H9 (cell line): ENCODE data around the gene DLEC1. TPM values are rescaled to one million over a fixed set of nuclear protein-coding genes. Genes with fewer than 3 reads are reported as not detected.

Experiments used
- DNase-seq: peaks from one replicate; pipeline ENCODE4 v3.0.0-alpha.2; 2017
- H2AFZ ChIP-seq: one replicate; pipeline ENCODE4 v1.6.1; 2013; ENCODE audit warnings: mild to moderate bottlenecking, low read length, control low read depth, moderate library complexity
- H2AK5ac ChIP-seq: 2 replicates; pipeline ENCODE4 v1.6.1; 2013; ENCODE audit warnings: low read length, control low read depth, mixed read lengths; ENCODE audit not compliant: insufficient read length
- H2BK120ac ChIP-seq: one replicate; pipeline ENCODE4 v1.6.1; 2013; ENCODE audit warnings: low read depth, mild to moderate bottlenecking, low read length, control low read depth, inconsistent platforms; ENCODE audit not compliant: poor library complexity, severe bottlenecking
- H2BK12ac ChIP-seq: 2 replicates; pipeline ENCODE4 v1.6.1; 2013; ENCODE audit warnings: low read length, control low read depth, mixed read lengths, low read depth; ENCODE audit not compliant: insufficient read length
- H2BK15ac ChIP-seq: 2 replicates; pipeline ENCODE4 v1.6.1; 2013; ENCODE audit warnings: low read depth, low read length, control low read depth
- H2BK20ac ChIP-seq: one replicate; pipeline ENCODE4 v1.6.1; 2013; ENCODE audit warnings: low read depth, mild to moderate bottlenecking, low read length, control low read depth, inconsistent platforms; ENCODE audit not compliant: poor library complexity, severe bottlenecking
- H2BK5ac ChIP-seq: 2 replicates; pipeline ENCODE4 v1.6.1; 2013; ENCODE audit warnings: low read length, control low read depth, mixed read lengths; ENCODE audit not compliant: insufficient read length
- H3K14ac ChIP-seq: 2 replicates; pipeline ENCODE4 v1.6.1; 2013; ENCODE audit warnings: low read length, control low read depth; ENCODE audit not compliant: insufficient read depth
- H3K18ac ChIP-seq: 2 replicates; pipeline ENCODE4 v1.6.1; 2013; ENCODE audit warnings: low read depth, mild to moderate bottlenecking, mixed read lengths, low read length, control low read depth; ENCODE audit not compliant: insufficient read length
- H3K23ac ChIP-seq: 2 replicates; pipeline ENCODE4 v1.6.1; 2013; ENCODE audit warnings: low read length, control low read depth, mixed read lengths, low read depth; ENCODE audit not compliant: insufficient read length
- H3K23me2 ChIP-seq: 2 replicates; pipeline ENCODE4 v1.6.1; 2013; ENCODE audit warnings: low read depth, mild to moderate bottlenecking, mixed read lengths, low read length, control low read depth; ENCODE audit not compliant: insufficient read length, poor library complexity, severe bottlenecking
- H3K27ac ChIP-seq: 2 replicates; pipeline ENCODE4 v1.5.1; 2013; ENCODE audit warnings: low read length, control low read depth, mixed read lengths, low read depth; ENCODE audit not compliant: insufficient read length
- H3K27me3 ChIP-seq: 2 replicates; pipeline ENCODE4 v1.6.1; 2013; ENCODE audit warnings: low read length, control low read depth, inconsistent platforms; ENCODE audit not compliant: insufficient read depth
- H3K4ac ChIP-seq: 2 replicates; pipeline ENCODE4 v1.6.1; 2013; ENCODE audit warnings: low read depth, mild to moderate bottlenecking, control low read depth, inconsistent platforms, low read length, moderate library complexity
- H3K4me1 ChIP-seq: 2 replicates; pipeline ENCODE4 v1.6.1; 2013; ENCODE audit warnings: low read length, control low read depth, inconsistent platforms; ENCODE audit not compliant: insufficient read depth
- H3K4me2 ChIP-seq: 2 replicates; pipeline ENCODE4 v1.6.1; 2013; ENCODE audit warnings: low read length, control low read depth, mixed read lengths; ENCODE audit not compliant: insufficient read length, insufficient read depth
- H3K56ac ChIP-seq: 2 replicates; pipeline ENCODE4 v1.6.1; 2013; ENCODE audit warnings: low read depth, mild to moderate bottlenecking, mixed read lengths, low read length, control low read depth; ENCODE audit not compliant: insufficient read length
- H3K79me1 ChIP-seq: 2 replicates; pipeline ENCODE4 v1.6.1; 2013; ENCODE audit warnings: low read depth, mild to moderate bottlenecking, moderate library complexity, low read length, control low read depth, inconsistent platforms; ENCODE audit not compliant: insufficient read depth, poor library complexity, severe bottlenecking
- H3K79me2 ChIP-seq: 2 replicates; pipeline ENCODE4 v1.6.1; 2013; ENCODE audit warnings: low read length, control low read depth, inconsistent platforms; ENCODE audit not compliant: insufficient read depth
- H3K9ac ChIP-seq: 2 replicates; pipeline ENCODE4 v1.6.1; 2013; ENCODE audit warnings: low read length, control low read depth, mixed read lengths; ENCODE audit not compliant: insufficient read length; ENCODE audit errors: extremely low read depth
- H3K9me3 ChIP-seq: one replicate; pipeline ENCODE4 v1.6.1; 2013; ENCODE audit warnings: low read depth, low read length, inconsistent platforms; ENCODE audit not compliant: control insufficient read depth
- H3T11ph ChIP-seq: one replicate; pipeline ENCODE4 v1.6.1; 2013; ENCODE audit warnings: mild to moderate bottlenecking, low read length, control low read depth, inconsistent platforms
- H4K20me1 ChIP-seq: one replicate; pipeline ENCODE4 v1.6.1; 2013; ENCODE audit not compliant: control insufficient read depth, insufficient read length, insufficient read depth
- H4K5ac ChIP-seq: 2 replicates; pipeline ENCODE4 v1.6.1; 2013; ENCODE audit warnings: low read depth, mild to moderate bottlenecking, mixed read lengths, low read length, control low read depth; ENCODE audit not compliant: insufficient read length
- H4K8ac ChIP-seq: replicated peaks from 2 replicates; pipeline ENCODE4 v1.6.1; 2013; ENCODE audit warnings: low read length, control low read depth, mixed read lengths, low read depth; ENCODE audit not compliant: insufficient read length
- H4K91ac ChIP-seq: 2 replicates; pipeline ENCODE4 v1.6.1; 2013; ENCODE audit warnings: low read depth, mild to moderate bottlenecking, moderate library complexity, mixed read lengths, low read length, control low read depth; ENCODE audit not compliant: insufficient read length
- H3K27ac Mint-ChIP-seq, 3 experiments: 2 replicates in 2 of 3; 3 replicates in 1 of 3; pipeline ENCODE4 v1.8.0; 2020 to 2021; ENCODE audit warnings: mixed read lengths in 3 of 3, mild to moderate bottlenecking in 1 of 3, moderate library complexity in 1 of 3
- H3K27me3 Mint-ChIP-seq: 2 replicates; pipeline ENCODE4 v1.8.0; 2021; ENCODE audit warnings: low read depth, mild to moderate bottlenecking, moderate library complexity, mixed read lengths
- H3K36me3 Mint-ChIP-seq, 3 experiments: 2 replicates in 2 of 3; 3 replicates in 1 of 3; pipeline ENCODE4 v1.8.0; 2020 to 2021; ENCODE audit warnings: low read depth in 3 of 3, mixed read lengths in 3 of 3; ENCODE audit not compliant: insufficient read depth in 1 of 3
- H3K4me1 Mint-ChIP-seq, 2 experiments: 2 replicates each; pipeline ENCODE4 v1.8.0; 2020; ENCODE audit warnings: mixed read lengths in 2 of 2
- H3K4me3 Mint-ChIP-seq, 2 experiments: 2 replicates in 1 of 2; 3 replicates in 1 of 2; pipeline ENCODE4 v1.8.0; 2020 to 2021; ENCODE audit warnings: mild to moderate bottlenecking in 2 of 2, mixed read lengths in 2 of 2, moderate library complexity in 1 of 2
- H3K9me3 Mint-ChIP-seq, 2 experiments: 2 replicates in 1 of 2; 3 replicates in 1 of 2; pipeline ENCODE4 v1.8.0; 2020; ENCODE audit warnings: mild to moderate bottlenecking in 2 of 2, mixed read lengths in 2 of 2, moderate library complexity in 1 of 2
- WGBS: extraction: QIAGEN DNeasy Blood & Tissue Kit; methylation state at CpG from one replicate; pipeline ENCODE4 v1.1.7; 2013; ENCODE audit warnings: missing lambda C conversion rate, low lambda C conversion rate, mixed read lengths; ENCODE audit not compliant: insufficient read length; ENCODE audit errors: extremely low coverage; 5-methylcytosine and 5-hydroxymethylcytosine counted together
- total RNA-seq: library from RNA; stranded (reverse); gene quantifications from 2 replicates; pipeline ENCODE4 v1.2.1, GENCODE V29; 2021
- TF ChIP-seq, protein P1 (sequence below): fragments of 200-600 bp; sonication (generic); conservative IDR thresholded peaks from 3 replicates; pipeline ENCODE4 v1.8.0; 2021; ENCODE audit warnings: antibody characterized with exemption, mild to moderate bottlenecking

DLEC1 gene
- total RNA-seq, 1 experiment from 2014 or later = 2.1 TPM

DNA sequence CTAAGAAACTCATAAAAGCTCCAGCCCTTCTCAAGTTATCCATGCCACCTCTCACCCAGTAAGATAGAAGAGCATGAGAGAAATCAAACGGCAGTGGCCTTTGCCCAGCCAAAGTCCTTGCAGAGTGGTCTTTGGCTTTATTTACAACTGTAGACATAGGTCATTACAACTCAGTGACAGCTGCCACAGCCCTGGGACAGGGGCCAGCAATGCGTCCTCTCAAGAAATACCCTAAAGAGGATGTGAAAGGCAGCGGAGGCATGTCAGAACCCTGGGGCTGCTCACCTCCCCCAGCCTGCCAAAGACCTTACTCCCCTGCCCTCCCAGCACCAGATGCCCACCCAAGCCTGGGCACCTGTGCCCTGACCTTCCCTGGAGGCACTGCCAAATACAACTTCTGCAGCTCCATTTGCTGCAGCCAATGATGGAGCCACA is 91.6 kb downstream of the DLEC1 start:
- no peak overlapping the region for H3K4me2 ChIP-seq
- no peak overlapping the region for H2BK20ac ChIP-seq
- no peaks in the 10 kb centered on the region for H3K9me3 Mint-ChIP-seq
- no peak overlapping the region for H4K5ac ChIP-seq
- H3K36me3 Mint-ChIP-seq = peaks cover 43 to 80% (median 54%) of the 10 kb centered on the region in 3 experiments
- no peak overlapping the region for H3K4ac ChIP-seq
- H2BK120ac ChIP-seq = no peak overlapping the region
- H3K9me3 ChIP-seq = no peaks in the 10 kb centered on the region
- H2BK12ac ChIP-seq = no peak overlapping the region
- H3K9ac ChIP-seq = no peak overlapping the region
- H3K18ac ChIP-seq = no peak overlapping the region
- H3K56ac ChIP-seq = no peak overlapping the region
- H3K79me1 ChIP-seq = no peaks in the 10 kb centered on the region
- no peak overlapping the region for H2AK5ac ChIP-seq
- no peaks in the 10 kb centered on the region for H3K4me1 ChIP-seq
- H4K91ac ChIP-seq = no peak overlapping the region
- no peak overlapping the region for H4K8ac ChIP-seq
- H3K23me2 ChIP-seq = no peaks in the 10 kb centered on the region
- H3K79me2 ChIP-seq = no peaks in the 10 kb centered on the region
- no peaks in the 10 kb centered on the region for H4K20me1 ChIP-seq
- no peak for DNase-seq
- H3K23ac ChIP-seq = no peak overlapping the region
- no peak overlapping the region for H3T11ph ChIP-seq
- no peak overlapping the region for H3K4me3 Mint-ChIP-seq
- H2BK15ac ChIP-seq = no peak overlapping the region
- no peaks in the 10 kb centered on the region for H3K27me3 ChIP-seq
- H3K27me3 Mint-ChIP-seq = no peaks in the 10 kb centered on the region
- H2AFZ ChIP-seq = no peak overlapping the region
- no peak overlapping the region for H3K27ac ChIP-seq
- no peak overlapping the region for H3K14ac ChIP-seq
- WGBS = no CpG with 5 or more reads among the region's 3 CpGs
- peaks cover 10 to 11% of the 10 kb centered on the region in 2 experiments for H3K4me1 Mint-ChIP-seq
- TF ChIP-seq, protein P1, sequence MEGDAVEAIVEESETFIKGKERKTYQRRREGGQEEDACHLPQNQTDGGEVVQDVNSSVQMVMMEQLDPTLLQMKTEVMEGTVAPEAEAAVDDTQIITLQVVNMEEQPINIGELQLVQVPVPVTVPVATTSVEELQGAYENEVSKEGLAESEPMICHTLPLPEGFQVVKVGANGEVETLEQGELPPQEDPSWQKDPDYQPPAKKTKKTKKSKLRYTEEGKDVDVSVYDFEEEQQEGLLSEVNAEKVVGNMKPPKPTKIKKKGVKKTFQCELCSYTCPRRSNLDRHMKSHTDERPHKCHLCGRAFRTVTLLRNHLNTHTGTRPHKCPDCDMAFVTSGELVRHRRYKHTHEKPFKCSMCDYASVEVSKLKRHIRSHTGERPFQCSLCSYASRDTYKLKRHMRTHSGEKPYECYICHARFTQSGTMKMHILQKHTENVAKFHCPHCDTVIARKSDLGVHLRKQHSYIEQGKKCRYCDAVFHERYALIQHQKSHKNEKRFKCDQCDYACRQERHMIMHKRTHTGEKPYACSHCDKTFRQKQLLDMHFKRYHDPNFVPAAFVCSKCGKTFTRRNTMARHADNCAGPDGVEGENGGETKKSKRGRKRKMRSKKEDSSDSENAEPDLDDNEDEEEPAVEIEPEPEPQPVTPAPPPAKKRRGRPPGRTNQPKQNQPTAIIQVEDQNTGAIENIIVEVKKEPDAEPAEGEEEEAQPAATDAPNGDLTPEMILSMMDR = no peak
- H3K27ac Mint-ChIP-seq = 0 out of 7 replicates have a peak overlapping the region, but pooled peaks of 1 of the 3 experiments have one; percentile 44
- H2BK5ac ChIP-seq = no peak overlapping the region
